GM04504 (cell line): Measurements from ENCODE around the gene C11orf58.

Experiments used
- DNase-seq: peaks from one replicate; pipeline ENCODE4 v3.0.0-alpha.2; 2012; ENCODE audit warnings: low read depth

Gene C11orf58

GRCh38 chr11:16804104-16804947, 65.9 kb downstream of the C11orf58 start:
- DNase-seq, result no peak

- DNase-seq, result no peak
These were observed 67.5 kb downstream of the C11orf58 start for GRCh38 chr11:16805938-16806337.

- DNase-seq, result no peak
These were observed 68.3 kb downstream of the C11orf58 start for GRCh38 chr11:16806791-16807190.

- DNase-seq, result no peak
These were observed 68.9 kb downstream of the C11orf58 start for GRCh38 chr11:16807306-16807705.
